Measurements from ENCODE around the gene PGLYRP4. TPM values are rescaled to one million over a fixed set of nuclear protein-coding genes. Genes with fewer than 3 reads are reported as not detected.

Gene PGLYRP4
- not detected for polyA plus RNA-seq (ENCODE audit: insufficient read length in 3 of 3)
- long read RNA-seq, donor 1 = 0 reads
- long read RNA-seq, donor 2 = 0 reads
- long read RNA-seq, donor 3 = 0 reads
- long read RNA-seq, donor 4 = 0 reads
- long read RNA-seq, donor 5 = 0 reads
- long read RNA-seq, donor 6 = 0 reads
- long read RNA-seq, donor 7 = 0 reads
- long read RNA-seq, donor 8 = 0 reads
- long read RNA-seq, donor 9 = 0 reads
- long read RNA-seq, donor 10 = 0 reads
- long read RNA-seq, donor 11 = 0 reads
- long read RNA-seq, donor 12 = 0 reads
- long read RNA-seq, donor 13 = 0 reads
- long read RNA-seq, donor 14 = 0 reads
- long read RNA-seq, donor 15 = 0 reads
- long read RNA-seq, donor 16, partial matches to known transcripts = 68 of 108 reads
- long read RNA-seq, donor 16, other reads (novel, unspliced or antisense) = 40 of 108 reads

DNA sequence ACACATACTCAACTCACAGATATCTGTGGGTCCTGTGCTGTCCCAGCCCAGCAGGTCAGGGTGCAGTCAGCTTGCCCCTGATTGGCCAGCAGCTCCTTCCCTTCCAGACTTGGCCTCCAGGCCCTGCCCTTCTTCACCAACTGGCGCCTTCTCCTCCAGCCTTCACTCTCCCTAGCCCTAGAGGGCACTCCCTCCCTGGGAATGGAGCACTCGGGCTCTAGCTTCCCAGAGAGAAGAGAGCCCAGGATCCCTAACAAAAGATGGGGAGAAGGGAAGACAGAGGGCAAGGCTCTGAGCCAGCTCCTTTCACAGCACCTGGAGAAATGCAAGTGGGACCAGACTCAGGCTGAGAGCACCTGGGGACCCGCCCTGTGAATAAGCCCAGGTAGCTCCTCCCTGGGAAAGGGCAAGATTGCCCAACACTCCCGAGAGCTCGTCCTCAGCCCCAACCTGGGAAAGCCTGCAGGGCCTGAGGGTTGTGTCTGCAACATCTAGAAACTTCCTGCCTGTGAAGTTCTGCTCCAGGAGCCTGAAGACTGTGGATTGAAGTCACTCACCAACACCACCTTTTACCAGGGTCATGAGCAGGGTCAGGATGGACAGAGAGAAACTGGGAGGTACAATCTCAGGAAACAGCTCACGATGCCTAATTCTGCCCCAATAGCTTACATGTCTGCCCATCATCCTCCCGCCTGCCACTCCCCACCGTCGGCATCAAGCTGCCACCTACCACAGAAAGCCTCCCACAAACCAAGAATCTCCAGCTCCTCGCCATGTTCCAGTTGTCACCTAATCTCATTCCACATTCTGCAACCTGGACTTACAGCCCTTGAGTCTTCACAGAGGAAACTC is at the start of gene PGLYRP4:
PGLYRP4 (minus strand) TSS at position 331 of the 852 bp plus-strand sequence. CDS start 909 bp downstream, outside the sequence.
- DNase-seq (ENCODE audit: extremely low read depth in 1 of 11, low read depth in 9 of 11, low spot score in 4 of 11) = no peak

- no peak for DNase-seq (ENCODE audit: extremely low read depth in 1 of 11, low read depth in 9 of 11, low spot score in 4 of 11)
Observed at GRCh38 chr1:153397924-153398651, 49.4 kb upstream of the PGLYRP4 start.

- no peak for DNase-seq (ENCODE audit: extremely low read depth in 1 of 11, low read depth in 9 of 11, low spot score in 4 of 11)
Observed at GRCh38 chr1:153397051-153397923, 48.6 kb upstream of the PGLYRP4 start.

DNA sequence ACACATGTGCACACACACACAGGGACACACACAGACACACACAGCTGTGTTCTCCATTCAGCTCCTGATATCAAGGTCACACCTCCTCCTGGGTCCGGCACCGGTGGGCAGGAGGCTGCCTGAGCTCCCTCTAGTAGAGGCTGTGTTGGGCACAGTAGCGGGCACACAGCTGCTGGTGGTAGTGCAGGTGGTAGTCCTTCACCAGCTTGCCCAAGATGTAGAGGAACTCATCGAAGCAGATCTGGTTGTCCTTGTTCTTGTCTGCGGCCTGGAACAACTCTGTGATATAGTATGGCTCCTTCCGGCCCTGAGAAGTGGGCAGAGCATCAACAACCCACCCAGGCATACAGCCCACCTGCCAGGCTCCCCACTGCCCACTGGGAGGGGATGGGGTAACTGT is 47.8 kb upstream of the PGLYRP4 start:
- no peak for DNase-seq (ENCODE audit: extremely low read depth in 1 of 11, low read depth in 9 of 11, low spot score in 4 of 11)

DNA sequence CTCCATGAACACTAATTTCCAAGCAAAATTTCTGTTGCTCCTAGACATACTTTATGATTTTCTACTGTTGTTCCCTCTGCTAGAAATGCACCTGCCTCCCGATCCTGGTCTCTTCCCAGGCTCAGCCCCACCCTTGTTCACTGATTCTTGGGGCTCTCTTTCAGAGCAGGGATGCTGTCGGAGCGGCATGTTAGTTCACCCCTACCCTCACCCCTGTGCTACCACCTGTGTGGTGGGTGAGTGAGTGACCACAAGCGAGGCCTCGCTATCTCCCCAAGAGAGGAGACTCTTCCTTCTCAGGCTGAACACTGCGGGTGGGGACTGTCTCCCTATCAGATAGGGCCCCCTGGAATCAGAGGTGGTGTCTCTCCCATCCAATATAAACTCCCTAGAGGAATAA is 47.1 kb upstream of the PGLYRP4 start:
- no peak for DNase-seq (ENCODE audit: extremely low read depth in 1 of 11, low read depth in 9 of 11, low spot score in 4 of 11)

GRCh38 chr1:153395136-153395685 is 46.6 kb upstream of the PGLYRP4 start:
- no peak for DNase-seq (ENCODE audit: extremely low read depth in 1 of 11, low read depth in 9 of 11, low spot score in 4 of 11)

DNA sequence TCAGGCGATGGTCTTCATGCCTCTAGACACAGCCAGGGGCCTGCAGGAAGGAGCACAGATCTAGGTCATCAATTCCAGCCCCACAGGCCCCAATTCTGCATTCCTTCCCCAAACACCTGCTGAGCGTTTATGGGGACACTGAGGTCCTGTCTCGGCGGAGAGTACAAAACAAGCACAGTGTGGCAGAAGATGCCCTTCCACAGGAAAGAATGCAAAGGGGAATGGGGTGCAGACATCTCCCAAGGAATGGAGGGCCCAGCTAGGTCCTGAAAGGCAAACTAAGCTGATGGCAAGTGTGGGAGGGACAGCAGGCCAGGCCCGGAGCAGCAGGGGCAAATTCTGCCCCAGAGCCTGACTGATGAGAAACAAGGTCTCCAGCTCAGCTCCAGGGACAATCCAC is 45.8 kb upstream of the PGLYRP4 start:
- DNase-seq (ENCODE audit: extremely low read depth in 1 of 11, low read depth in 9 of 11, low spot score in 4 of 11) = no peak

DNA sequence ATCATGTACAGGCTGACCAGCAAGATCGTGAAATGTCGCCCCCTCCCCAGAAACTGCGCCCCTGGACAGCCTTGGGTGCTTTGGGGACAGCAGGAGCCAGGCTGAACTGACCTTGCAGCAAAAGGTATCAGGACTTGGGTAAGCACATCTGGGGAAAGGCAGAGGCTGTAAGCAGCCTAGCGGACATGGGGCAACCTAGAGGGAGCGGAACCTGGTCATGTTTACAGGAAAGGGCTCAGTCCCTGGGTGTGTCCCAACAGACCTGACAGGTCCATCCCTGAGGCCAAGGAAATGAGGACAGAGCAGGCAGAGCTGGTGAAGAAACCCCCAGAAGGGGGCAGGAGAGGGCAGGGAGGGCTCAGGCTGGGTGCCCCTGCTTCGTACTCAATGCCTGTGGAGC is 45.3 kb upstream of the PGLYRP4 start:
- DNase-seq (ENCODE audit: extremely low read depth in 1 of 11, low read depth in 9 of 11, low spot score in 4 of 11) = no peak

DNA sequence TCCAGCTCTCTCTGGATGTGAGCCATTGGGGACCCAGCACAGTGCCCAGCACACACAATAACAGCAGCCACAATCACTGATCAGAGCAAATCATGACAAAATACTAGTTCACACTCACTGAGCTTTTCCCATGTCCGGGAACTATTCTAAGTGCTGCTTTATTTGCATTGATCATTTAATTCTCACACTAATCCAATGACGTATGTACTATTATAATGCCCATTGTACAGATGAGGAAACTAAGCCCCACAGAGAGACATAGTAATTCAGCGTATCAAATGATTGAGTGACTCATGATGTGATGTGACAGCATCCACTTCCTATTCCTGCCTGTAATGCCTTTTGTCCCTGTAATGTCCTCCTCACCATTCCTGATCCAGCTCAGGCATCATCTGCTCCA is 44.2 kb upstream of the PGLYRP4 start:
- DNase-seq (ENCODE audit: extremely low read depth in 1 of 11, low read depth in 9 of 11, low spot score in 4 of 11) = no peak

- DNase-seq (ENCODE audit: extremely low read depth in 1 of 11, low read depth in 9 of 11, low spot score in 4 of 11) = no peak
Observed at GRCh38 chr1:153392258-153392657, 43.6 kb upstream of the PGLYRP4 start.

- DNase-seq (ENCODE audit: extremely low read depth in 1 of 11, low read depth in 9 of 11, low spot score in 4 of 11) = no peak
Observed at GRCh38 chr1:153390938-153391710, 42.5 kb upstream of the PGLYRP4 start, which contains the start of gene S100A8. TSS of gene S100A8 (minus strand) at chr1:153391073. CDS start at chr1:153390535, 538 bp downstream.

DNA sequence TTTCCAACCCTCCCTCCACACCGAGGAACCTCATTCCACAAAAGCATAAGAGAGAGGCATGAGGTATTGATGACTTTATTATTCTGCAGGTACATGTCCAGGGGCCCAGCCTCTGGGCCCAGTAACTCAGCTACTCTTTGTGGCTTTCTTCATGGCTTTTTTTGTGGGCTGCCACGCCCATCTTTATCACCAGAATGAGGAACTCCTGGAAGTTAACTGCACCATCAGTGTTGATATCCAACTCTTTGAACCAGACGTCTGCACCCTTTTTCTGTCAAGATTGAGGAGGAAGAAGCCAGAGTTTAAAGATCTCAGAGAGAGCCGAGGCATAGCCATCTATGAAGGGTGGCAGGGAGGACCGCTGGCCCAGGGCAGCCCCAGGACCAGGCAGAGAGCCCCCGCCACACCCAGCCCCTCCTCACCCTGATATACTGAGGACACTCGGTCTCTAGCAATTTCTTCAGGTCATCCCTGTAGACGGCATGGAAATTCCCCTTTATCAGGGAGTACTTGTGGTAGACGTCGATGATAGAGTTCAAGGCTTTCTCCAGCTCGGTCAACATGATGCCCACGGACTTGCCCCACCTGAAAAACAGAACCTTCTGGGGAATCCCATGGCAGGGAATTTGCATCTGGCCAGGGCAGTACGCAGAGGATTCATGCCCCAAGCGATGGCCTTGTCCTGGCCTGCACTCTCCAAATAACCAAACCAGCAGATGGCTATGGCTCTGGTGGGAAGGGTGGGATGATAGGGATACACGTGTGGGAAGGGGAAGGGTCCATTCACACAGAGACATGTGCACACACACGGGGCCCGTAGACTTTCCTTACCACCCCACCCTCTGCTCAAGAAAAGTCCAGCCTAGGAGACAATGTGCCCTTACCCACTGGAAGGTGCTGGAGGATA is 41.6 kb upstream of the PGLYRP4 start:
- no peak for DNase-seq (ENCODE audit: extremely low read depth in 1 of 11, low read depth in 9 of 11, low spot score in 4 of 11)

DNA sequence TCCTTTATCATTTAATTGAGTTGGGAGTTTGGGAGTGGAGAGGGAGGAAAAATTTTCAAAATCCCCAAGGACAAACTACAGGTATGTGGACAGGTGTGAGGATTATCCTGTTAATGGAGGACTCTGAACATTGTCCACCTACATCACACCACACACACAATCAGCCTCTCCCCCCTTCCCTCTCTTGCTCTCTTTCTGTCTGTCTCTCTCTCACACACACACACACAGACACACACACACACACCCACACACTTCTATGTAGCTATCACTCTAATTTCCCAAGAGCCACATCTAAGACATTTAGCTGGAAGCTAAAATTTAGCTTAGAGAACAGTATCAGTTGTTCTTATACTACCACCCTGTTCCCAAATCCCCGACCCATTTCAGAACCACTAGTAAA is 40.8 kb upstream of the PGLYRP4 start:
- DNase-seq (ENCODE audit: extremely low read depth in 1 of 11, low read depth in 9 of 11, low spot score in 4 of 11) = no peak

DNA sequence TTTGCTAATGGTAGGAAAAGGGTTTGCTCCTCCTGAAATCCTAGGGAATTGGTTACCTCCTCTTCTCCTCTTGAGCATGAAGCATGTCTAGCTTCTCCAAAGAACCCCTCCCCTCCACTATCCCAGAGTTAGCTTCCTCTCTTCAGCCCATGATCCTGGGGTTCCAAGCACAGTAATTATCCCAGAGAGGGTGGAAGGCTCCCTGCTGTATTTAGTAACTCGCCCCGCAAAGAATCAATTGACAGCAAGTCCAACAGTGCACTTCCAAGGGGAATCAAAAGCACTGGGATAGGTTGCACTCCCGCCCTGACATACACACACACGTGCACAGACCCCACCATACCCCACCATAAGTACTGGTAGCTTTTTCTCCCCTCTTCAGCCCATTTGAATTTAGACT is 39.1 kb upstream of the PGLYRP4 start:
- no peak for DNase-seq (ENCODE audit: extremely low read depth in 1 of 11, low read depth in 9 of 11, low spot score in 4 of 11)

- DNase-seq (ENCODE audit: extremely low read depth in 1 of 11, low read depth in 9 of 11, low spot score in 4 of 11) = no peak
Observed at GRCh38 chr1:153387001-153387400, 38.4 kb upstream of the PGLYRP4 start.

GRCh38 chr1:153386500-153386901 is 37.9 kb upstream of the PGLYRP4 start:
- DNase-seq (ENCODE audit: extremely low read depth in 1 of 11, low read depth in 9 of 11, low spot score in 4 of 11) = no peak
